8988T (cell line): ENCODE results near the gene C21orf91.
"Not testable (repeated sequence)": the region's sequence is repeated elsewhere in the genome, so short reads cannot be mapped to it uniquely, and the experiment has no call there.

Source experiments
- DNase-seq: peaks from one replicate; pipeline ENCODE4 v3.0.0; 2011

Gene C21orf91

DNA sequence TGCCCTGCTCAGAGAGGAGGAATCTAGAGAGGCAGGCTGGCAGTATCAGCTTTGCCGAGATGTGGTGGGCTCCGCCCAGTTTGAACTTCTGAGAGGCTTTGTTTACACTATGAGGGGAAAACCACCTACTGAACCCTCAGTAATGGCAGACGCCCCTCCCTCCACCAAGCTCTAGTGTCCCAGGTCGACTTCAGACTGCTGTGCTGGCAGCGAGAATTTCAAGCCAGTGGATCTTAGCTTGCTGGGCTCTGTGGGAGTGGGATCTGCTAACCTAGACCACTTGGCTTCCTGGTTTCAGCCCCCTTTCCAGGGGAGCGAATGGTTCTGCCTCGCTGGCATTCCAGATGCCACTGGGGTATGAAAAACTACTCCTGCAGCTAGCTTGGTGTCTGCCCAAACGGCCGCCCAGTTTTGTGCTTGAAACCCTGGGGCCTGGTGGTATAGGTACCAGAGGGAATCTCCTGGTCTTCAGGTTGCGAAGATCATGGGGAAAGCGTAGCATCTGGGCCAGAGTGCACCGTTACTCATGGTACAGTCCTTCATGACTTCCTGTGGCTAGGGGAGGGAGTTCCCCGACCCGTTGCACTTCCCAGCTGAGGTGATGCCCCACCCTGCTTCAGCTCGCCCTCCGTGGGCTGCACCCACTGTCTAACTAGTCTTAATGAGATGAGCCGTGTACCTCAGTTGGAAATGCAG lies 43.6 kb downstream of the C21orf91 start:
- DNase-seq: no peak

DNA sequence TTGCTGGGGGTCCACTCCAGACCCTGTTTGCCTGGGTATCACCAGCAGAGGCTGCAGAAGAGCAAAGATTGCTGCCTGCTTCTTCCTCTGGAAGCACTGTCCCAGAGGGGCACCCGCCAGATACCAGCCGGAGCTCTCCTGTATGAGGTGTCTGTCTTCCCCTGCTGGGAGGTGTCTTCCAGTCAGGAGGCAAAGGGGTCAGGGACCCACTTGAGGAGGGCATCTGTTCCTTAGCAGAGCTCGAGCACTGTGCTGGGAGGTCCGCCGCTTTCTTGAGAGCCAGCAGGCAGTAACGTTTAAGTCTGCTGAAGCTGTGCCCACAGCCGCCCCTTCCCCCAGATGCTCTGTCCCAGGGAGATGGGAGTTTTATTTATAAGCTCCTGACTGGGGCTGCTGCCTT lies 44.1 kb downstream of the C21orf91 start:
- DNase-seq: not testable (repeated sequence)

DNA sequence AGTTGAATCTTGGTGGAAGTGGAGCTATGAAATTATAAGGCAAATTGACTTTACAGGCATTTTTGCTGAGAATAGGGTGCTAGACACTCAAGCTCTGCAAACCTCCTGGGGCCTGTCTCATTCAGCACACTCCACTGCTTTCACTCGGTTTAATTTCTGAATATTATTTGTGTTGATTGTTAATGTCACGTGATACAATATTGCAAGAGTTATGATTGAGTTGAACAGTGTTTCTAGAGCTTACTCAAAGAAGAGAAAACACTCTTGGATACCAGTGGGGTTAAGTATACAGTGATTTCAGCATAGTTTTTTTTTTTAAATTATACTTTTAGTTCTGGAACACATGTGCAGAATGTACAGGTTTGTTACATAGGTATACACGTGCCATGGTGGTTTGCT lies 49.7 kb downstream of the C21orf91 start:
- no peak for DNase-seq

DNA sequence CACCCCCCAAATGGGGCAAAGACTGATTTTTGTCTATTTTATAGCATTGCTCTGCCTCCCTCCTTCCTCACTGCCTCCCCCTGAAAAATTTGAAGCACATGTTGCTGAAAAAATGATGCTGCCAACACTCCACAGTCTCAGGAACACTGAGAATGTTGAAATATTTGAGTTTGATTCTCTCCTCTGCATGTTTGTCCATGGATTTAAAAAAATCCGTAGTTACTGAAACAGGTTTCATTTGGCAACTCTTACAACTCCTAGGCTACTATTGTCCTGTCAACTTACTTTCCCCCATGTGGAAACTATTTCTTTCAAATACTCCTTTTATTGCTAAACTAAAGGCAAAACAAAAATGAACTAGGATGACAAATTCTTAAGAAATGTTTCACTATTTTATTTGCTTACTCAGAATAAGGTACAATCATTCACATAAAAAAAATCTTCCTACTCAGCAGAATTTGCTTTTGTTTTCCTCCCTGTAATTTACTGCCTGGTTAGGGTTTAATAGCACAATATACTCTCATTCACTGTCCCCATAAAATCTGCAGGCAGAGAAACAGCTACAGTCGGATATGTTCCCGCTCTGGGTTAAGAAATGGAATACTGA lies 50.2 kb downstream of the C21orf91 start:
- DNase-seq: no peak

DNA sequence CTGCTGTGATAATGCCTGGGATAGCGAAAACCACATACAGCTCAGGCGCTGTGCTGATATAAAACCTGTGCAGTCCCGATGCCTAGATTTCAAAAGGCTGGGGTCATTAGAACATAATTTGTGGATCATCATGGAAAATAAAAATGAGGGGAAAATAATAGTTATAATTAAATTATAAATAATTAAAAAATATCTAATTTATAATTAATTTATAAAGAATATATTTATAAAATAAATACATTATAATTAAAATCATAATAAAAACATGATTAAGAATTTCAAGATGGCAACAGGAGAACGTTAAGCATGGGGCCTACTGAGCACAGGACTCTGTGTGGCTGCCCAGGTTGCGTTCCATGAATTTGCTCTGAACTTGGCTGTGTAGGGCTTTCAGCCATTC lies 53.9 kb downstream of the C21orf91 start:
- DNase-seq: no peak

DNA sequence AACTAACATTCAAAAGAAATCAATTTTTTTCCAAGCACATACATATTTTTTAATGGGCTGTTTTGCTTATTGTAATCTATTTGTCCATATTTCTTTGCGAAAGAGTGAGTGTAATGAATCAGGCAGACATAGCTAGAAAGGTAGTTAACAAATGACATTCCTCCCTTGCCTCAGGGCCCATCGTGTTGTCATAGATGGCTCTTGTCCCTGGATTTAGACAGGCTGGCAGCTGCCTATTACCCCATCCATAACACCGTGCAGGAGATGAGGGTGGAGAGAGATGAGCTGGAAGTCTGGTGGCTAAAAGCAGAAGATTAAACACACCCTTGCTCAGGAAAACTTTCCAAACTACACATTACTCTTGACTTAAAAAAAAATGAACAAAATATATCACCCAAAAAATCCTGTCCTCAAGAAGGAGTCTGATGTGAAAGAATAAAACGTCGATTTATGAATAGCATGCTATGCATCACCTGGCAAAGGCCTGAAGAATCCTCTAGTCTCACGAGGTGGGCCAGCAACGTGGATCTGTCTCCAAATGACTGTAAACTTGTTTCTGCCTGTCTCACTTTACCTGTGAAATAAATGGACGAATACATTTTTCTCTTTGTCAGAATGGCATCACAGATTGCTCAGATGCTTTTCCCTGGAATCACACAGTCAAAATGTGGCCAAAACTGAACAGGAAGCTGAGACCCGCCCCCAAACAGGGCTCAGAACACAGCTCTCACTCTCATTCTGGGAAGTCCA lies 55.7 kb downstream of the C21orf91 start:
- no peak for DNase-seq

DNA sequence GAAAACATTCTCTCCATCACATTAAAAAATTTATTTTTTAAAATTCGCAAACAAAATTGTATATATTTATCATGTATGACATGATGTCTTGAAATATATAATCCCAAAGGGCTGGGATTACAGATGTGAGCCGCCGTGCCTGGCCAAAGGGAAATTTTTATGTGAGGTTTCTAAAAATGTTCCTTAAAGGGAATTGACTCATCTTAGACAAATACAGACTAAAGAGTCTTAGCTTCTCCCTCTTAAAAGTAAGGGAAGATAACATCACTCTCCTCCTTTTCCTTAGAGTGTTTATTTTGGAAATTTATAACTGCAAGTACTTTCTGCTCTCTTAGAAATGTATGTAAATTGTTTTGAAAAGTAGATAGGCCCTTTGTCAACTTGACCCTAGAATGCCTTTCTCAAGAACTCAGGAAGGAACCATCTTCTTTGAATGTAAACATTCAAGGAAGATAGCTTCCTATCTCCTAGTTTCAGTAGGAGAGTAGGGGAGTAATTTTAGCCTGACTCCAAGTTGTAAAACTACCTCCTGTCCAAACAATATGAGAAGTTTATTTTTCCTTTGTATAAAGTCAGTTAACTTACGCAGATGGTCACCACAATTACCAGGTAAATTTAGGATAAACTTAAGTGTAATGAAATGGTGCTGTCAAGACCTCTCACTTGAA lies 59.5 kb downstream of the C21orf91 start:
- DNase-seq: no peak

DNA sequence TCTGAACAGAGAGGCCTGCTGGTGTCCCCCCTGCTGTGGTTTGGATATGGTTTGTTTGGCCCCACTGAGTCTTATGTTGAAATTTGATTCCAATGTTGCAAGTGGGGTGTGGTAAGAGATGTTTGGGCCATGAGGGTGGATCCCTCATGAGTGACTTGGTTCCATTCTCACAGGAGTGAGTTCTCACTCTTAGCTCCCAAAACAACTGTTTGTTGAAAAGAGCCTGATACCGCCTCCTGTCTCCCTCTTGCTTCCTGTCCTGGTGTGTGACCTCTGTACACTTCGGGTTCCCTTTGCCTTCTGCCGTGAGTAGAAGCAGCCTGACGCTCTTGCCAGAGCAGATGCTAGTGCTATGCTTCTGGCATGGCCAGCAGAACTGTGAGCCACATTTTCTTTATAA lies 60.5 kb downstream of the C21orf91 start:
- DNase-seq: no peak

DNA sequence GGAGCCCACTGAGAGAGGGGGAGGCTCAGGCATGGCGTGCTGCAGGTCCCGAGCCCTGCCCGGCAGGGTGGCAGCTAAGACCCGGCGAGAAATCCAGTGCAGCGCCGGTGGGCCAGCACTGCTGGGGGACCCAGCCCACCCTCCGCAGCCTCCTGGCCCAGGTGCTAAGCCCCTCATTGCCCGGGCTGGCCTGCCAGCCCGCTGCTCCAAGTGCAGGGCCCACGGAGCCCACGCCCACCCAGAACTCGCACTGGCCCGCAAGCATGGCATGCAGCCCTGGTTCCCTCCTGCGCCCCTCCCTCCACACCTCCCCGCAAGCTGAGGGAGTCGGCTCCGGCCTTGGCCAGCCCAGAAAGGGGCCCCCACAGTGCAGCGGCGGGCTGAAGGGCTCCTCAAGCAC lies 61.5 kb downstream of the C21orf91 start:
- no peak for DNase-seq

DNA sequence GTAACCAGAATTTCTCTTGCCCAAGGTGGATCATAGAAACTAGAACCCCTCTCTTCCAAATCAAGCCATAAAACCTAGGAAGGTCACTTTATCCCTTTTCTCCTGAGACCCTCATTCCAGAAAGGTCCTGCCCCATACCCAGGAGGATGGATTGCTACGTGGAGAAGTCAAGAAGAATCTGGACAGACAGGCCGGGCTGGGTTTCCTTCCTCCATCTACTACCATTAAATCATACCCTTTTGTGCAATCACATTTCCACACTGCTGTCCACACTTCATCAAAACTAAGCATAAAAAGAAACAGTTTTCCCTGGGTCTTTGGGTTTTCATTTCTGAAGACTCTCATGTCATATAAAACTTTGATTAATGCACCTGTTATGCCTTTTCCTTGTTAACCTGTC lies 65.4 kb downstream of the C21orf91 start:
- no peak for DNase-seq

DNA sequence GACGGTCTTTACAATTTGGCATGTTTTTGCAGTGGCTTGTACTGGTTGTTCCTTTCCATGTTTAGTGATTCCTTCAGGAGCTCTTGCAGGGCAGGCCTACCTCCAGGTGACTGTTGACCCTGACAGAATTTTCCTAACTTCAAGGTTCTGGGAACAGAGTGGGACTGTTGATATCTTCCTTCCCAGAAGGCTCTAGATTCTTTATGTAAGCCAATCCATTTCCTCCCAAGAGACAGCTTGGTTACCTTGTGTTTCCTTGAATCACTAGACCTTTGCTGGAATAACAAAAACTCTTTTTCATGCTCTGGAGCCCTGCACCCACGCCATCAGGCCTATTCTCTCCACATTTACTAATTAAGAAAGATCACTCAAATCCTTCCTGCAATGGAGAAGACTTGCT lies 67.0 kb downstream of the C21orf91 start:
- DNase-seq: no peak

DNA sequence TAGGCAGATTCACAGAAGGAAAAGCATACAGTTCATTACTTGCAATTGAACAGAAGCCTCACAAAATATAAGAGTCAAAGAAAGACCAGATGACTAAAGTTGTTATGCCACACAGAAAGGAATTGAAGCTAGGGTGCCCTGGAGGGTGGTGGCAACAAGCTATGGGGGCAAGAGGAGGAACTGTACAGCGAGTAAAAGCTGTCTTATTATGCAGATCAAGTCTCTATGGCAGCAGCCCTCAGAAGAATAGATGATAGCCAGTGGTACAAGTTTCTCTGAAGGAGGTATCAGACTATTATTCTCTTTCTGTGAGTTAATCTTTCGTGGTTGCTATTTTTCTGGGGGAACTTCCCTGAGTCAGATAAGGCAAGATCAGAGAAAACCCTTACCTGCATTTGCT lies 72.2 kb downstream of the C21orf91 start:
- DNase-seq: no peak

DNA sequence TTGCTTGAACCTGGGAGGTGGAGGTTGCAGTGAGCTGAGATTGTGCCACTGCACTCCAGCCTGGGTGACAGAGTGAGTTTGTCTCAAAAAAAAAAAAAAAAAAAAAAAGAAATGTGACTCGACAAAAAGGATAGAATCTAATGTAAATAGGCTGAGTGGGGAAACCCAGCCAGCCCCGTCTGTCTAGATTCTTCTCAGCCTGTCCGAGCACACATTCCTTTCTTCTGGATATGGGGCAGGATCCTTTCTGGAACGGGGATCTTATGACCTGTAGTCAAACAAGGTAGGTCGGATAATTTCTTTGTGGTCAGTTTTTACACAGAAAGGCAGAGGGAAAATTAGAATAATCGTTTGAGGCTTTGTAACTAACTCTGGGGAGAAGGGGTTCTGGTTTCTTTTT lies 74.1 kb downstream of the C21orf91 start:
- no peak for DNase-seq

DNA sequence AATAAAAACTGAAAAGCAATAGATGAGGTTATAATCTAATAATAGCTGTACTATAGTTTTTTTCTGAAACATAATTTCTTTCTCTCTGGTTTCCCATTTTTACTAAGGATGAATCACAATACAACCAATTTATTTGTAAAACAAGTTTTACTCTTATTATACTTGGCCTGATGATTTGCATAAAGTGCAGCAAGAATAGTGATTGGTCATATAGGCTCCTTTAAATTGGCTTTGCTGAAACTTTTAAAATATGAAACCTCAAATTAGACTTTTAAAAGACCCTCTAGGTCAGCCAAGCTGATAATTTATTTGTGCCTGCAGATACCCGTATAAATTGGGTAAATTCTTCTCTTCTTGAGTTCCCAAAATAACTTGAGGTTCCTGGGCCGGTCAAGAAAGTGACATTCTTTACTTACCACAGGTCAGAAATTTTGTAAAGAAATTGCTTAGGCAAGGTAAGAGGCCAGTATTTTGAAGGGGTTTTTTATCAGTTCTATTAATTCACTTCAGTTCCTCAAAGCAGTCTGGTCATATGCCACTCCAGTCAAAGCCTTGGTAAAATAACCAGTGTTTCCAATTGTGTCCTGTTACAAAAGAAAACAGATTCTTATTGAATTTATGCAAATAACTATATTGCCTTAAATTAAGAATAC lies 76.1 kb downstream of the C21orf91 start:
- DNase-seq: no peak

DNA sequence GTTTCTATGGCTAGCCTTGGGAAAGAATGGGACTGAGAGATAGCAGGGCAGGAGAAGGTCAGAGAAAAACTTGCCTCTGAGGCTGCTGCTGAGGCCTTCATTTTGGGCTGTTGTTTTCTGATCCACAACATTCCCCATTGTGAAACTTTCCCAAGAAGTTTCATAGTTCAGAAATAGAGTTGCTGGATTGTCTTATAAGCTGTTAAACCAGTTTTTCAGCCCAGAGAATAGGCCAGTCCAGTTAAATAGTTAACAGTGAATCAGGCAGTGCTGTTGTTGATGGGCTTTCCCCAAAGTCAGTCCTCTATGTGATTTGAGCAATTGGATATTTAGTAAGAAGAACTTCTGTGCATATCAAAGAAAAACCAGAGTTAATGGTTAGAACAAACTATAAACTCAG lies 77.0 kb downstream of the C21orf91 start:
- no peak for DNase-seq
